GM12878 (cell line): ENCODE measurements around the gene TRPM8. TPM values are rescaled to one million over a fixed set of nuclear protein-coding genes. Genes with fewer than 3 reads are reported as not detected.

Experiments used
- ATAC-seq: fragments of 200-7000 bp; cut with Tn5 transposase; 3 replicates; pipeline ENCODE4 v1.9.1; 2020; ENCODE audit warnings: mild to moderate bottlenecking, moderate library complexity
- BruUV-seq: library from RNA; stranded (reverse); fragments of 400-500 nt; replicated peaks from 2 replicates; lab custom pipeline; 2021; lab: Mats Ljungman, UMichigan
- CTCF ChIA-PET: fragments of 300-600 bp; sonication (Branson Sonifier 250); formaldehyde crosslinking; extraction: SDS; loops from one replicate; lab custom pipeline; 2021; ENCODE audit warnings: inconsistent platforms; lab: Yijun Ruan, JAX
- POLR2A ChIA-PET: fragments of 350-600 bp; formaldehyde crosslinking; extraction: SDS; loops from one replicate; lab custom pipeline; 2021; ENCODE audit warnings: inconsistent platforms; lab: Charles Lee
- RAD21 ChIA-PET: fragments of 300-600 bp; sonication (Branson Sonifier 250); formaldehyde crosslinking; loops from one replicate; lab custom pipeline; 2023; ENCODE audit warnings: antibody characterized with exemption; ENCODE audit not compliant: unreplicated experiment; lab: Charles Lee
- SMC1A ChIA-PET: fragments of 300-600 bp; sonication (Branson Sonifier 250); formaldehyde crosslinking; loops from one replicate; lab custom pipeline; 2023; ENCODE audit not compliant: unreplicated experiment, uncharacterized antibody; lab: Charles Lee
- DNase-seq: peaks from one replicate; pipeline ENCODE4 v3.0.0-alpha.2; 2011; ENCODE audit warnings: low read depth, low spot score
- FAIRE-seq: peaks from 3 replicates; lab custom pipeline; 2011; peaks lifted over from hg19 to GRCh38; lab: Jason Lieb, UNC
- H2AFZ ChIP-seq: 2 replicates; pipeline ENCODE4 v1.6.0; 2011; ENCODE audit warnings: low read depth, low read length, control low read depth; ENCODE audit not compliant: control insufficient read depth
- H3K27ac ChIP-seq: 2 replicates; pipeline ENCODE4 v1.5.1; 2011; ENCODE audit warnings: control low read depth; ENCODE audit not compliant: control insufficient read depth, insufficient read depth
- H3K27me3 ChIP-seq, 2 experiments: replicated peaks in 1 of 2; 2 replicates each; pipeline versions ENCODE4 v1.6.0 to v1.6.1; 2011; ENCODE audit warnings: low read length in 1 of 2; ENCODE audit not compliant: control insufficient read depth in 2 of 2, insufficient read depth in 2 of 2
- H3K36me3 ChIP-seq, 2 experiments: 2 replicates each; pipeline ENCODE4 v1.5.1; 2011; ENCODE audit warnings: low read length in 1 of 2; ENCODE audit not compliant: control insufficient read depth in 2 of 2, insufficient read depth in 2 of 2
- H3K4me1 ChIP-seq: 2 replicates; pipeline ENCODE4 v1.6.1; 2011; ENCODE audit warnings: mild to moderate bottlenecking, low read length, moderate library complexity, mixed read lengths; ENCODE audit not compliant: control insufficient read depth, insufficient read depth
- H3K4me2 ChIP-seq: 2 replicates; pipeline ENCODE4 v1.6.0; 2011; ENCODE audit warnings: control low read depth; ENCODE audit not compliant: control insufficient read depth, insufficient read depth
- H3K4me3 ChIP-seq: fragments of 200-600 bp; sonication (generic); 2 replicates; pipeline ENCODE4 v1.5.1; 2016
- H3K79me2 ChIP-seq: 2 replicates; pipeline ENCODE4 v1.6.0; 2011; ENCODE audit warnings: low read length; ENCODE audit not compliant: control insufficient read depth, insufficient read depth
- H3K9ac ChIP-seq: 2 replicates; pipeline ENCODE4 v1.8.0; 2011; ENCODE audit warnings: low read length, control low read depth, mixed read lengths; ENCODE audit not compliant: control insufficient read depth, insufficient read depth
- H3K9me3 ChIP-seq: replicated peaks from 3 replicates; pipeline ENCODE4 v1.5.1; 2011; ENCODE audit warnings: mild to moderate bottlenecking, low read length; ENCODE audit not compliant: control insufficient read depth, insufficient read depth
- H4K20me1 ChIP-seq: 2 replicates; pipeline ENCODE4 v1.6.0; 2011; ENCODE audit not compliant: control insufficient read depth, insufficient read depth
- BMI1 ChIP-seq: fragments of 450-650 bp; IDR thresholded peaks from 2 replicates; pipeline ENCODE4 v1.6.1; 2016; ENCODE audit warnings: mild to moderate bottlenecking, moderate library complexity, borderline replicate concordance
- ESRRA ChIP-seq: IDR thresholded peaks from 2 replicates; pipeline ENCODE4 v1.6.1; 2012; ENCODE audit warnings: mild to moderate bottlenecking, low read length, improper control_type of control experiment
- IRF4 ChIP-seq: IDR thresholded peaks from 2 replicates; pipeline ENCODE4 v1.6.1; 2011; ENCODE audit warnings: low read depth, low read length
- KAT2A ChIP-seq: conservative IDR thresholded peaks from 2 replicates; pipeline ENCODE4 v1.6.1; 2011; ENCODE audit warnings: low read depth, low read length; ENCODE audit not compliant: control insufficient read depth
- MXI1 ChIP-seq: fragments of 150-350 bp; IDR thresholded peaks from 2 replicates; pipeline ENCODE4 v1.6.1; 2011; ENCODE audit warnings: low read depth, mild to moderate bottlenecking, inconsistent platforms, low read length, improper control_type of control experiment
- MYC ChIP-seq: IDR thresholded peaks from 2 replicates; pipeline ENCODE4 v1.6.1; 2011; ENCODE audit warnings: mild to moderate bottlenecking, low read length, moderate library complexity, inconsistent platforms; ENCODE audit not compliant: insufficient read depth, insufficient replicate concordance, insufficient read length, severe bottlenecking
- PBX3 ChIP-seq: IDR thresholded peaks from 2 replicates; pipeline ENCODE4 v1.6.1; 2011; ENCODE audit warnings: mild to moderate bottlenecking, low read depth, low read length, moderate library complexity; ENCODE audit not compliant: insufficient replicate concordance
- WGBS: methylation state at CpG from one replicate; pipeline ENCODE4 v1.1.6; 2016; ENCODE audit warnings: low lambda C conversion rate; ENCODE audit not compliant: insufficient replicate concordance, insufficient coverage; ENCODE audit errors: missing lambda C conversion rate; 5-methylcytosine and 5-hydroxymethylcytosine counted together
- in situ Hi-C: fragments of 300-500 bp; cut with MboI; formaldehyde crosslinking; loops from 9 replicates; pipeline ENCODE4 v1.14.3; 2018; ENCODE audit warnings: mixed read lengths
- intact Hi-C: fragments of 100-400 bp; cut with micrococcal nuclease; formaldehyde crosslinking; loops from one replicate; pipeline ENCODE4 v1.14.2; 2022; ENCODE audit not compliant: unreplicated experiment
- polyA plus RNA-seq, 11 experiments: library from polyadenylated mRNA; depleted of rRNA in 4 of 11; unstranded in 6 of 11; stranded (reverse) in 5 of 11; fragments of >200 nt; fragmentation: Nextera tagmentation in 4 of 11; fragmentation: Illumina TruSeq in 1 of 11; extraction: Ambion mirVana in 4 of 11; extraction: Trizol in 1 of 11; gene quantifications; 1 replicate in 1 of 11; 2 replicates in 10 of 11; pipeline versions ENCODE4 v1.2.1 to v1.2.3, GENCODE V29; 2011 to 2016; ENCODE audit warnings: inconsistent platforms in 2 of 11, missing spikeins in 2 of 11, low read depth in 1 of 11
- total RNA-seq, 4 experiments: library from RNA; depleted of rRNA in 3 of 4; stranded (reverse); fragments of >200 nt in 3 of 4; fragmentation: Illumina TruSeq in 1 of 4; extraction: Trizol in 1 of 4; gene quantifications; 2 replicates each; pipeline versions ENCODE4 v1.2.1 to v1.2.3, GENCODE V29; 2013 to 2021
- TF ChIP-seq, protein P1 (sequence below): IDR thresholded peaks from 2 replicates; pipeline ENCODE4 v1.6.1; 2012; ENCODE audit warnings: low read depth, low read length, improper control_type of control experiment

Gene TRPM8
- total and polyA plus RNA-seq, 10 of the 15 experiments (the other 5 are each of a cell fraction or from before 2014, with no cell fraction given) = 3.9 TPM; not detected in 9

DNA sequence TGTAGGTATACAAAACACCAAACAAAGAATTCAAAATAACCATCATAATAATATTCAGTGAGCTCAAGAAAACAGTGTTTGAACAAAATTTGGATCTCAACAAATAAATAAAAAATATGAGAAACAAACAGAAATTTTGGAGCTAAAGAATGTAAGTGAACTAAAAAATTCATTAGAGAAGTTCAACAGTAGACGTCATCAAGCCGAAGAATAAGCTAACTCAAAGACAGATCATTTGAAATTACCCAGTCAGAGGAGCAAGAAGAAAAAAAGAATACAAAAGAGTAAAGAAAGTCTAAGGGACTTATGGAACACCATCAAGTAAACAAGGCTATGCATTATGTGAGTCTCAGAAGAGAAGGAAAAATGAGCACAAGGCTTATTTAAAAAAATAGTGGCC lies 116.7 kb downstream of the TRPM8 start:
- H3K9me3 ChIP-seq = no peaks in the 10 kb centered on the region; the same call in 2 of the 3 replicates
- DNase-seq (no peak), ATAC-seq (no peak)
- in situ Hi-C loops (no loop called here), intact Hi-C loops (no loop called here)
- no peak overlapping the region for H3K4me2 ChIP-seq
- no peaks in the 10 kb centered on the region for H3K4me1 ChIP-seq
- H3K79me2 ChIP-seq = no peaks in the 10 kb centered on the region
- H2AFZ ChIP-seq = no peak overlapping the region
- no TSS peak for BruUV-seq
- no peak overlapping the region for H3K4me3 ChIP-seq
- no peaks in the 10 kb centered on the region for H3K36me3 ChIP-seq
- WGBS = 37% methylated on average over 2 of the region's 2 CpGs
- TF ChIP-seq MXI1 (no peak), BMI1 (no peak), ESRRA (no peak), KAT2A (no peak), PBX3 (no peak), MYC (no peak), IRF4 (no peak)
- TF ChIP-seq, protein P1, sequence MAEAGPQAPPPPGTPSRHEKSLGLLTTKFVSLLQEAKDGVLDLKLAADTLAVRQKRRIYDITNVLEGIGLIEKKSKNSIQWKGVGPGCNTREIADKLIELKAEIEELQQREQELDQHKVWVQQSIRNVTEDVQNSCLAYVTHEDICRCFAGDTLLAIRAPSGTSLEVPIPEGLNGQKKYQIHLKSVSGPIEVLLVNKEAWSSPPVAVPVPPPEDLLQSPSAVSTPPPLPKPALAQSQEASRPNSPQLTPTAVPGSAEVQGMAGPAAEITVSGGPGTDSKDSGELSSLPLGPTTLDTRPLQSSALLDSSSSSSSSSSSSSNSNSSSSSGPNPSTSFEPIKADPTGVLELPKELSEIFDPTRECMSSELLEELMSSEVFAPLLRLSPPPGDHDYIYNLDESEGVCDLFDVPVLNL = no peak
- TF ChIP-seq, all 136 proteins: peak for 0
- no peaks in the 10 kb centered on the region for H4K20me1 ChIP-seq
- no peak overlapping the region for H3K9ac ChIP-seq
- ChIA-PET SMC1A (no interaction called here), RAD21 (interaction anchor here (0.6 kb wide), 1 partner anchor 9 kb away, joined by 3 read pairs; no protein-coding TSS in a partner anchor), CTCF (no interaction called here), POLR2A (no interaction called here)
- no peak overlapping the region for H3K27ac ChIP-seq
- H3K27me3 ChIP-seq = no peaks in the 10 kb centered on the region; a peak in 1 of 4 replicates
- FAIRE-seq = no peak
